ENCODE results near the gene SMURF2.

GRCh38 chr17:64657610-64658125 lies 4.4 kb downstream of the SMURF2 start:
- TF ChIP-seq POLR2A (IDR thresholded peaks at IDR 0.05; ENCODE audit: borderline replicate concordance, extremely low read depth, insufficient read depth, insufficient read length) (no peak), EZH2 (IDR thresholded peaks at IDR 0.05) (no peak), SP1 (IDR thresholded peaks at IDR 0.05; ENCODE audit: low read depth) (no peak), POLR2AphosphoS5 (IDR thresholded peaks at IDR 0.05; ENCODE audit: low read depth, low read length) (0 out of 2 replicates have a peak, but pooled peaks have one; percentile 26), EGR1 (IDR thresholded peaks at IDR 0.05; ENCODE audit: low read depth) (no peak), RAD21 (IDR thresholded peaks at IDR 0.05; ENCODE audit: low read depth) (no peak), CTCF (IDR thresholded peaks at IDR 0.05 in 2 of 3, conservative IDR thresholded peaks at IDR 0.05 in 1 of 3; ENCODE audit: borderline replicate concordance in 1 of 3, insufficient read depth in 1 of 3, low read depth in 2 of 3, low read length in 2 of 3) (no peak), JUND (IDR thresholded peaks at IDR 0.05) (no peak), SIN3A (IDR thresholded peaks at IDR 0.05; ENCODE audit: low read depth) (no peak), FOSL1 (IDR thresholded peaks at IDR 0.05; ENCODE audit: low read depth) (no peak), ZBTB33 (IDR thresholded peaks at IDR 0.05; ENCODE audit: extremely low read depth, insufficient replicate concordance, low read length) (no peak)

Data from HCT116 (cell line).